Stimulated activated CD8-positive, alpha-beta memory T cell treated with anti-CD3 and anti-CD28 coated beads, Interleukin-4, amount 100 ng/mL, for 24 hours (primary cell): ENCODE data around the gene IPP.
"Not testable (repeated sequence)": the region's sequence is repeated elsewhere in the genome, so short reads cannot be mapped to it uniquely, and the experiment has no call there.

ENCODE experiments used
- DNase-seq: peaks from one replicate; pipeline ENCODE4 v3.0.0-alpha.2; 2020; ENCODE audit warnings: low read depth

IPP gene

GRCh38 chr1:45684402-45684801 lies 66.1 kb downstream of the IPP start:
- DNase-seq = no peak

GRCh38 chr1:45682942-45683341 lies 67.5 kb downstream of the IPP start:
- DNase-seq = no peak

- DNase-seq = no peak
Measured at GRCh38 chr1:45679123-45679522, 71.3 kb downstream of the IPP start.

GRCh38 chr1:45678489-45678888 lies 72.0 kb downstream of the IPP start:
- DNase-seq = no peak

GRCh38 chr1:45677751-45678245 lies 72.7 kb downstream of the IPP start:
- no peak for DNase-seq

- not testable (repeated sequence) for DNase-seq
Measured at GRCh38 chr1:45676553-45676952, 73.9 kb downstream of the IPP start.

GRCh38 chr1:45674478-45674877 lies 76.0 kb downstream of the IPP start:
- DNase-seq = no peak

GRCh38 chr1:45673956-45674355 lies 76.5 kb downstream of the IPP start:
- DNase-seq = no peak

- DNase-seq = no peak
Measured at GRCh38 chr1:45669859-45670655, 80.4 kb downstream of the IPP start.

GRCh38 chr1:45669379-45669778 lies 81.1 kb downstream of the IPP start:
- DNase-seq = no peak

GRCh38 chr1:45668526-45668925 lies 81.9 kb downstream of the IPP start:
- DNase-seq = no peak

GRCh38 chr1:45667321-45668111 lies 82.9 kb downstream of the IPP start:
- DNase-seq = no peak

GRCh38 chr1:45666836-45667235 lies 83.6 kb downstream of the IPP start:
- DNase-seq = no peak

- no peak for DNase-seq
Measured at GRCh38 chr1:45660336-45660735, 90.1 kb downstream of the IPP start.

- no peak for DNase-seq
Measured at GRCh38 chr1:45659222-45659621, 91.2 kb downstream of the IPP start.

- DNase-seq = no peak
Measured at GRCh38 chr1:45658171-45658570, 92.3 kb downstream of the IPP start.

- no peak for DNase-seq
Measured at GRCh38 chr1:45656573-45657226, 93.8 kb downstream of the IPP start.

GRCh38 chr1:45654540-45655280 lies 95.7 kb downstream of the IPP start:
- DNase-seq = no peak
